GM12878 (cell line): ENCODE results near the gene PPP3CA. TPM values are rescaled to one million over a fixed set of nuclear protein-coding genes. Genes with fewer than 3 reads are reported as not detected.

Experiments
- ATF7 ChIP-seq: fragments of 450-650 bp; IDR thresholded peaks from 2 replicates; pipeline ENCODE4 v1.6.1; 2016; ENCODE audit warnings: low read depth, mild to moderate bottlenecking
- BACH1 ChIP-seq: fragments of 450-650 bp; IDR thresholded peaks from 2 replicates; pipeline ENCODE4 v1.6.1; 2017; ENCODE audit warnings: mild to moderate bottlenecking, borderline replicate concordance
- BCL11A ChIP-seq: IDR thresholded peaks from 2 replicates; pipeline ENCODE4 v1.6.1; 2011; ENCODE audit warnings: low read depth, low read length
- CBFB ChIP-seq: IDR thresholded peaks from 2 replicates; pipeline ENCODE4 v1.6.1; 2016; ENCODE audit warnings: antibody characterized with exemption, low read depth
- CHD1 ChIP-seq: IDR thresholded peaks from 2 replicates; pipeline ENCODE4 v1.6.1; 2012; ENCODE audit warnings: low read depth, low read length, improper control_type of control experiment
- CUX1 ChIP-seq: IDR thresholded peaks from 2 replicates; pipeline ENCODE4 v1.6.1; 2012; ENCODE audit warnings: improper control_type of control experiment, low read depth, low read length; ENCODE audit not compliant: insufficient replicate concordance
- DPF2 ChIP-seq: fragments of 450-650 bp; IDR thresholded peaks from 2 replicates; pipeline ENCODE4 v1.6.1; 2017; ENCODE audit warnings: mild to moderate bottlenecking
- EGR1 ChIP-seq, 2 experiments: IDR thresholded peaks; 1 replicate in 1 of 2; 2 replicates in 1 of 2; pipeline ENCODE4 v1.6.1; 2011 to 2012; ENCODE audit warnings: low read depth in 2 of 2, low read length in 2 of 2, borderline replicate concordance in 1 of 2, mild to moderate bottlenecking in 1 of 2, moderate library complexity in 1 of 2
- EP300 ChIP-seq, 2 experiments: fragments of 150-350 bp in 1 of 2; IDR thresholded peaks; 2 replicates each; pipeline ENCODE4 v1.6.1; 2011 to 2012; ENCODE audit warnings: low read depth in 2 of 2, low read length in 2 of 2, borderline replicate concordance in 1 of 2, improper control_type of control experiment in 1 of 2, inconsistent platforms in 1 of 2; ENCODE audit not compliant: control insufficient read depth in 1 of 2
- ETV6 ChIP-seq, 2 experiments: fragments of 450-650 bp in 1 of 2; IDR thresholded peaks in 1 of 2; conservative IDR thresholded peaks in 1 of 2; 2 replicates each; pipeline ENCODE4 v1.6.1; 2014; ENCODE audit warnings: antibody characterized with exemption in 1 of 2, borderline replicate concordance in 1 of 2, low read depth in 1 of 2, mild to moderate bottlenecking in 1 of 2, moderate library complexity in 1 of 2
- GABPA ChIP-seq: IDR thresholded peaks from 2 replicates; pipeline ENCODE4 v1.6.1; 2014; ENCODE audit warnings: antibody characterized with exemption, low read depth, mild to moderate bottlenecking, inconsistent platforms
- HDAC2 ChIP-seq: fragments of 200-600 bp; sonication (generic); IDR thresholded peaks from 2 replicates; pipeline ENCODE4 v1.6.1; 2017
- IKZF1 ChIP-seq: fragments of 450-650 bp; conservative IDR thresholded peaks from 2 replicates; pipeline ENCODE4 v1.6.1; 2017; ENCODE audit warnings: antibody characterized with exemption, mild to moderate bottlenecking
- IRF4 ChIP-seq: IDR thresholded peaks from 2 replicates; pipeline ENCODE4 v1.6.1; 2011; ENCODE audit warnings: low read depth, low read length
- JUNB ChIP-seq: IDR thresholded peaks from 2 replicates; pipeline ENCODE4 v1.6.1; 2016; ENCODE audit warnings: antibody characterized with exemption, mild to moderate bottlenecking
- JUND ChIP-seq: IDR thresholded peaks from 2 replicates; pipeline ENCODE4 v1.6.1; 2012; ENCODE audit warnings: low read depth, mild to moderate bottlenecking, low read length, improper control_type of control experiment, moderate library complexity
- MEF2B ChIP-seq: fragments of 450-650 bp; IDR thresholded peaks from 2 replicates; pipeline ENCODE4 v1.6.1; 2018; ENCODE audit warnings: mild to moderate bottlenecking, moderate library complexity; ENCODE audit not compliant: partially characterized antibody, poor library complexity, severe bottlenecking
- NR2F1 ChIP-seq: fragments of 450-650 bp; conservative IDR thresholded peaks from 2 replicates; pipeline ENCODE4 v1.6.1; 2017; ENCODE audit warnings: mild to moderate bottlenecking
- PAX5 ChIP-seq: IDR thresholded peaks from 2 replicates; pipeline ENCODE4 v1.6.1; 2011; ENCODE audit warnings: low read depth, low read length, borderline replicate concordance
- PML ChIP-seq: IDR thresholded peaks from 2 replicates; pipeline ENCODE4 v1.6.1; 2012; ENCODE audit warnings: low read length, inconsistent platforms
- RBBP5 ChIP-seq: fragments of 200-600 bp; sonication (generic); conservative IDR thresholded peaks from 2 replicates; pipeline ENCODE4 v1.6.1; 2016
- SP1 ChIP-seq: IDR thresholded peaks from one replicate; pipeline ENCODE4 v1.6.1; 2011; ENCODE audit warnings: low read depth, low read length
- SPI1 ChIP-seq: IDR thresholded peaks from 2 replicates; pipeline ENCODE4 v1.6.1; 2011; ENCODE audit warnings: low read depth, mild to moderate bottlenecking, low read length, moderate library complexity, borderline replicate concordance; ENCODE audit not compliant: insufficient read depth
- STAT3 ChIP-seq: IDR thresholded peaks from 2 replicates; pipeline ENCODE4 v1.6.1; 2011; ENCODE audit warnings: low read depth, low read length, improper control_type of control experiment
- TCF7 ChIP-seq: IDR thresholded peaks from 2 replicates; pipeline ENCODE4 v1.6.1; 2014; ENCODE audit warnings: antibody characterized with exemption, borderline replicate concordance
- YBX1 ChIP-seq: fragments of 450-650 bp; IDR thresholded peaks from 2 replicates; pipeline ENCODE4 v1.6.1; 2016; ENCODE audit warnings: antibody characterized with exemption
- ZNF207 ChIP-seq: fragments of 450-650 bp; IDR thresholded peaks from 2 replicates; pipeline ENCODE4 v1.6.1; 2014; ENCODE audit warnings: antibody characterized with exemption, mild to moderate bottlenecking, borderline replicate concordance
- ZNF384 ChIP-seq: IDR thresholded peaks from 2 replicates; pipeline ENCODE4 v1.6.1; 2012; ENCODE audit warnings: low read depth, mild to moderate bottlenecking, low read length, improper control_type of control experiment, borderline replicate concordance
- polyA plus RNA-seq, 11 experiments: library from polyadenylated mRNA; depleted of rRNA in 4 of 11; unstranded in 6 of 11; stranded (reverse) in 5 of 11; fragments of >200 nt; fragmentation: Nextera tagmentation in 4 of 11; fragmentation: Illumina TruSeq in 1 of 11; extraction: Ambion mirVana in 4 of 11; extraction: Trizol in 1 of 11; gene quantifications; 1 replicate in 1 of 11; 2 replicates in 10 of 11; pipeline versions ENCODE4 v1.2.1 to v1.2.3, GENCODE V29; 2011 to 2016; ENCODE audit warnings: inconsistent platforms in 2 of 11, missing spikeins in 2 of 11, low read depth in 1 of 11
- total RNA-seq, 4 experiments: library from RNA; depleted of rRNA in 3 of 4; stranded (reverse); fragments of >200 nt in 3 of 4; fragmentation: Illumina TruSeq in 1 of 4; extraction: Trizol in 1 of 4; gene quantifications; 2 replicates each; pipeline versions ENCODE4 v1.2.1 to v1.2.3, GENCODE V29; 2013 to 2021

Gene PPP3CA
- total and polyA plus RNA-seq, 10 of the 15 experiments (the other 5 are each of a cell fraction or from before 2014, with no cell fraction given), result 0.33 to 9.0 (median 1.0) TPM

- TF ChIP-seq PAX5 (peak; percentile 33; the same call in 1 of the 2 replicates), CBFB (no peak), ETV6 (conservative IDR thresholded peaks at IDR 0.05 in 1 of 2, IDR thresholded peaks at IDR 0.05 in 1 of 2; ENCODE audit: borderline replicate concordance in 1 of 2, low read depth in 1 of 2) (peak in 1 of 2 experiments; percentile 99; a peak in 2 of 4 replicates), JUNB (peak; percentile 89), BCL11A (peak; percentile 44; the same call in 1 of the 2 replicates), BACH1 (no peak), ZNF207 (no peak), CHD1 (no peak), YBX1 (no peak), IKZF1 (peak; percentile 58), IRF4 (peak; percentile 90), CUX1 (no peak), SPI1 (peak; percentile 45; the same call in 1 of the 2 replicates), RBBP5 (no peak), GABPA (peak; percentile 43; the same call in 1 of the 2 replicates), JUND (peak; percentile 62; the same call in 1 of the 2 replicates), MEF2B (peak; percentile 27), HDAC2 (no peak), ZNF384 (no peak), EGR1 (IDR thresholded peaks at IDR 0.05; ENCODE audit: borderline replicate concordance in 1 of 2, low read depth in 2 of 2, low read length in 2 of 2) (peak in 1 of 2 experiments; percentile 3; a peak in 1 of 3 replicates), PML (no peak), EP300 (IDR thresholded peaks at IDR 0.05; ENCODE audit: borderline replicate concordance in 1 of 2, control insufficient read depth in 1 of 2, low read depth in 2 of 2, low read length in 2 of 2) (peak in 1 of 2 experiments; percentile 31; a peak in 1 of 4 replicates), STAT3 (no peak), SP1 (no peak), ATF7 (peak; percentile 38; the same call in 1 of the 2 replicates), TCF7 (no peak), NR2F1 (0 out of 2 replicates have a peak, but pooled peaks have one; percentile 27), DPF2 (peak; percentile 40; the same call in 1 of the 2 replicates)
Observed at GRCh38 chr4:101020956-101021355, 326.4 kb downstream of the PPP3CA start (continued).
